Limb (tissue), 2 donors: Measurements from ENCODE around the gene FRMD7.

Experiments
- DNase-seq, 2 donors: peaks; one replicate each; pipeline ENCODE4 v3.0.0-alpha.2; 2016; ENCODE audit errors: extremely low spot score in 2 of 2

FRMD7 gene

GRCh38 chrX:132037479-132037993 lies 90.3 kb downstream of the FRMD7 start:
- no peak for DNase-seq

GRCh38 chrX:132034648-132035047 lies 93.2 kb downstream of the FRMD7 start:
- no peak for DNase-seq

GRCh38 chrX:132033166-132033565 lies 94.7 kb downstream of the FRMD7 start:
- DNase-seq, result no peak

- no peak for DNase-seq
Measured at GRCh38 chrX:132031867-132032266, 96.0 kb downstream of the FRMD7 start.

- no peak for DNase-seq
Measured at GRCh38 chrX:132030264-132030663, 97.6 kb downstream of the FRMD7 start.
